ENCODE measurements around the gene TXNDC15.
"Not testable (repeated sequence)": the region's sequence is repeated elsewhere in the genome, so short reads cannot be mapped to it uniquely, and the experiment has no call there.

The TXNDC15 gene

GRCh38 chr5:134904610-134905245 is 30.6 kb downstream of the TXNDC15 start, which contains the start of gene PCBD2:
Gene PCBD2 (plus strand): TSS chr5:134905131. CDS start chr5:134905140, 9 bp downstream.
- H3K9me3 ChIP-seq (ENCODE audit: insufficient read depth, low read length): no peaks in the 10 kb centered on the region
- DNase-seq (ENCODE audit: low read depth, low spot score): peak; percentile 79
- peak within 1 kb of the TSS; percentile 88 for H3K9ac ChIP-seq (ENCODE audit: insufficient read length, low read depth)
- TF ChIP-seq ZNF274 (IDR thresholded peaks at IDR 0.05; ENCODE audit: low read depth, low read length) (no peak), SUZ12 (IDR thresholded peaks at IDR 0.05; ENCODE audit: extremely low read depth, insufficient read depth, insufficient read length) (no peak)
- H3K4me3 ChIP-seq (ENCODE audit: insufficient read length, low read depth): peak within 1 kb of the TSS; percentile 82
- H3K27me3 ChIP-seq (ENCODE audit: insufficient read depth, insufficient read length): no peaks in the 10 kb centered on the region
- no peaks in the 10 kb centered on the region for H3K4me1 ChIP-seq (ENCODE audit: insufficient read depth, insufficient read length)
- H3K36me3 ChIP-seq (ENCODE audit: insufficient read depth, insufficient read length, low read length): peaks cover 13% of the 10 kb centered on the region

- no peaks in the 10 kb centered on the region for H3K9me3 ChIP-seq (ENCODE audit: insufficient read depth, low read length)
- peaks cover 15% of the 10 kb centered on the region for H3K36me3 ChIP-seq (ENCODE audit: insufficient read depth, insufficient read length, low read length)
- no peak for TF ChIP-seq SUZ12 (IDR thresholded peaks at IDR 0.05; ENCODE audit: extremely low read depth, insufficient read depth, insufficient read length)
- TF ChIP-seq YY1 (IDR thresholded peaks at IDR 0.05; ENCODE audit: insufficient read depth, insufficient read length): no peak
- no peak for TF ChIP-seq ZNF274 (IDR thresholded peaks at IDR 0.05; ENCODE audit: low read depth, low read length)
- no peaks in the 10 kb centered on the region for H3K27me3 ChIP-seq (ENCODE audit: insufficient read depth, insufficient read length)
- DNase-seq (ENCODE audit: low read depth, low spot score): peak; percentile 27
- H3K4me3 ChIP-seq (ENCODE audit: insufficient read length, low read depth): peak overlapping the region; percentile 82
- no peaks in the 10 kb centered on the region for H3K4me1 ChIP-seq (ENCODE audit: insufficient read depth, insufficient read length)
- peak overlapping the region; percentile 88 for H3K9ac ChIP-seq (ENCODE audit: insufficient read length, low read depth)
Observed at GRCh38 chr5:134905246-134905996, 31.2 kb downstream of the TXNDC15 start.

GRCh38 chr5:134906811-134907210 is 32.6 kb downstream of the TXNDC15 start:
- no peak for DNase-seq (ENCODE audit: low read depth, low spot score)
- Histone ChIP-seq H3K9me3 (ENCODE audit: insufficient read depth, low read length) (no peaks in the 10 kb centered on the region), H3K4me3 (ENCODE audit: insufficient read length, low read depth) (no peak overlapping the region), H3K27me3 (ENCODE audit: insufficient read depth, insufficient read length) (no peaks in the 10 kb centered on the region), H3K36me3 (ENCODE audit: insufficient read depth, insufficient read length, low read length) (peaks cover 29% of the 10 kb centered on the region), H3K9ac (ENCODE audit: insufficient read length, low read depth) (no peak overlapping the region), H3K4me1 (ENCODE audit: insufficient read depth, insufficient read length) (no peaks in the 10 kb centered on the region)
- no peak for TF ChIP-seq ZNF274 (IDR thresholded peaks at IDR 0.05; ENCODE audit: low read depth, low read length)
- no peak for TF ChIP-seq YY1 (IDR thresholded peaks at IDR 0.05; ENCODE audit: insufficient read depth, insufficient read length)
- TF ChIP-seq SUZ12 (IDR thresholded peaks at IDR 0.05; ENCODE audit: extremely low read depth, insufficient read depth, insufficient read length): no peak

- DNase-seq (ENCODE audit: low read depth, low spot score); H3K27me3 ChIP-seq (ENCODE audit: insufficient read depth, insufficient read length); H3K9me3 ChIP-seq (ENCODE audit: insufficient read depth, low read length); H3K9ac ChIP-seq (ENCODE audit: insufficient read length, low read depth); H3K4me3 ChIP-seq (ENCODE audit: insufficient read length, low read depth); H3K4me1 ChIP-seq (ENCODE audit: insufficient read depth, insufficient read length): not testable (repeated sequence)
- peaks cover 60% of the 10 kb centered on the region for H3K36me3 ChIP-seq (ENCODE audit: insufficient read depth, insufficient read length, low read length)
Observed at GRCh38 chr5:134910752-134911151, 36.6 kb downstream of the TXNDC15 start.

- no peak for DNase-seq (ENCODE audit: low read depth, low spot score)
- peaks cover 59% of the 10 kb centered on the region for H3K36me3 ChIP-seq (ENCODE audit: insufficient read depth, insufficient read length, low read length)
- TF ChIP-seq ZNF274 (IDR thresholded peaks at IDR 0.05; ENCODE audit: low read depth, low read length): no peak
- TF ChIP-seq SUZ12 (IDR thresholded peaks at IDR 0.05; ENCODE audit: extremely low read depth, insufficient read depth, insufficient read length): no peak
- no peak for TF ChIP-seq YY1 (IDR thresholded peaks at IDR 0.05; ENCODE audit: insufficient read depth, insufficient read length)
- H3K9me3 ChIP-seq (ENCODE audit: insufficient read depth, low read length): no peaks in the 10 kb centered on the region
- H3K4me3 ChIP-seq (ENCODE audit: insufficient read length, low read depth): no peak overlapping the region
- H3K27me3 ChIP-seq (ENCODE audit: insufficient read depth, insufficient read length): no peaks in the 10 kb centered on the region
- H3K4me1 ChIP-seq (ENCODE audit: insufficient read depth, insufficient read length): no peaks in the 10 kb centered on the region
- H3K9ac ChIP-seq (ENCODE audit: insufficient read length, low read depth): no peak overlapping the region
Observed at GRCh38 chr5:134911285-134912206, 37.4 kb downstream of the TXNDC15 start.

- H3K9ac ChIP-seq (ENCODE audit: insufficient read length, low read depth): no peak overlapping the region
- TF ChIP-seq SUZ12 (IDR thresholded peaks at IDR 0.05; ENCODE audit: extremely low read depth, insufficient read depth, insufficient read length) (no peak), ZNF274 (IDR thresholded peaks at IDR 0.05; ENCODE audit: low read depth, low read length) (no peak), YY1 (IDR thresholded peaks at IDR 0.05; ENCODE audit: insufficient read depth, insufficient read length) (no peak)
- H3K36me3 ChIP-seq (ENCODE audit: insufficient read depth, insufficient read length, low read length): peaks cover 70% of the 10 kb centered on the region
Observed at GRCh38 chr5:134913254-134913653, 39.1 kb downstream of the TXNDC15 start.

GRCh38 chr5:134913795-134914194 is 39.6 kb downstream of the TXNDC15 start:
- H3K36me3 ChIP-seq (ENCODE audit: insufficient read depth, insufficient read length, low read length): peaks cover 69% of the 10 kb centered on the region
- H3K27me3 ChIP-seq (ENCODE audit: insufficient read depth, insufficient read length): no peaks in the 10 kb centered on the region
- TF ChIP-seq YY1 (IDR thresholded peaks at IDR 0.05; ENCODE audit: insufficient read depth, insufficient read length): no peak
- no peak for TF ChIP-seq ZNF274 (IDR thresholded peaks at IDR 0.05; ENCODE audit: low read depth, low read length)
- TF ChIP-seq SUZ12 (IDR thresholded peaks at IDR 0.05; ENCODE audit: extremely low read depth, insufficient read depth, insufficient read length): no peak
- no peak for DNase-seq (ENCODE audit: low read depth, low spot score)
- no peak overlapping the region for H3K9ac ChIP-seq (ENCODE audit: insufficient read length, low read depth)
- no peak overlapping the region for H3K4me3 ChIP-seq (ENCODE audit: insufficient read length, low read depth)
- H3K9me3 ChIP-seq (ENCODE audit: insufficient read depth, low read length): no peaks in the 10 kb centered on the region
- no peaks in the 10 kb centered on the region for H3K4me1 ChIP-seq (ENCODE audit: insufficient read depth, insufficient read length)

More at GRCh38 chr5:134913254-134913653, 39.1 kb downstream of the TXNDC15 start:
- Histone ChIP-seq H3K4me3 (ENCODE audit: insufficient read length, low read depth) (no peak overlapping the region), H3K9me3 (ENCODE audit: insufficient read depth, low read length) (no peaks in the 10 kb centered on the region), H3K4me1 (ENCODE audit: insufficient read depth, insufficient read length) (no peaks in the 10 kb centered on the region), H3K27me3 (ENCODE audit: insufficient read depth, insufficient read length) (no peaks in the 10 kb centered on the region)
- DNase-seq (ENCODE audit: low read depth, low spot score): no peak
